ENCODE measurements around the gene PHF21B. TPM values are rescaled to one million over a fixed set of nuclear protein-coding genes. Genes with fewer than 3 reads are reported as not detected.
A peak's percentile ranks its signal among the peaks of the same experiment; 100 is the strongest.

The PHF21B gene
- total and polyA plus RNA-seq, 2 experiments from 2014 or later = 20.6 to 149 TPM

DNA sequence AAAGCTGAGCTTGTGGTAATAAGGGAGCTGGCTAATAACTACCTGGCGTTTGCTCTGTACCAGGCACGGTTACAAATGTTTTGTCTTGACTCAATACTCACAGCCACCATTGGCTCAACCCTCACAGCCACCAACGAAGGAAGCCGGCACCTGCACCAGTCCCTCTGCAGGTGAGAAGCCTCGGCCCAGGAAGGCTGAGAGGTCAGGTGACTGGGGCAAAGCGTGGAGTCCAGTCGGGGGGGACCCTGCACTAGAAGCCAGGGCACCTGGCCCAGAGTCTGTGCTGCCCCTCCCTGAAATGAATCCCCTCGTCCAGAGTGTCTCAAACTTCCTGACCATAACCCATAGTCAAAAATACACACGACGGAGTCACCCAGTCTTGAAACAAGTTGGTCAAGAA, 90.1 kb downstream of the PHF21B start (continued):
- TF ChIP-seq ZNF462 (CRISPR knock-in tag; IDR thresholded peaks at IDR 0.05) = no peak

DNA sequence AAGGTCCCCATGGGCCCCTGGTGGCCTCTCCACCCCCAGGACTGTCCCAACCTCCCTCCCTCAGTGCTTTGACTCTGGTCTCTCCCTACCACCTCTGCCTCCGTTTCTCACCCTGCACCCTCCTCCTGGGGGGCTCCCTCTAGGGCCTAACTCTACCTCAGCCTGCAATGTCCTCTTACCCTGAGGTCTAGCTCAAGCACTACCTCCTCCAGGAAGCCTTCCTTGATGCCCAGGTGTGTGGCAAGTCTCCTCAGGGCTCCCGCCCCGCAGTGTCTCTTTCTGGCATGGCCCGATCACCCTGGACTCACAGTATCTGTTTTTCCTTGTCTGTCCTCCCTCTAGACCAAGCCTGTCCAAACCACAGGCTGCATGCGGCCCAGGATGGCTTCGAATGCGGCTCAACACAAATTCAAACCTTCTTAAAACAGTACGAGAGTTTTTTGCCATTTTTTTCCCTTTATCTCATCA, 90.8 kb downstream of the PHF21B start:
- no peak overlapping the region for H2AFZ ChIP-seq
- no peaks in the 10 kb centered on the region for H3K4me1 ChIP-seq (ENCODE audit: insufficient read depth)
- H3K36me3 ChIP-seq (ENCODE audit: insufficient read depth) = 0 out of 2 replicates have a peak, but pooled peaks cover 6% of the 10 kb centered on the region
- no peak overlapping the region for H3K27ac ChIP-seq (ENCODE audit: low read depth)
- DNase-seq (ENCODE audit: low spot score) = no peak
- peaks cover 27% of the 10 kb centered on the region for H3K36me3 Mint-ChIP-seq (ENCODE audit: low read depth)
- H3K4me1 Mint-ChIP-seq = no peaks in the 10 kb centered on the region; the same call in 2 of the 3 replicates
- peaks cover 13% of the 10 kb centered on the region for H4K20me1 ChIP-seq (replicated peaks; ENCODE audit: insufficient read depth)
- no peak for ATAC-seq
- no peaks in the 10 kb centered on the region for H3K9me2 ChIP-seq (ENCODE audit: insufficient read depth)
- no peak overlapping the region for H3K4me3 Mint-ChIP-seq
- peak overlapping the region; percentile 79; the same call in 1 of the 2 replicates for H3K27ac Mint-ChIP-seq
- no peaks in the 10 kb centered on the region for H3K27me3 ChIP-seq (ENCODE audit: insufficient read depth)
- no peak overlapping the region for H3K4me2 ChIP-seq
- H3K27me3 Mint-ChIP-seq (ENCODE audit: insufficient read depth, low read depth, poor library complexity) = no peaks in the 10 kb centered on the region
- H3K9me3 Mint-ChIP-seq = no peaks in the 10 kb centered on the region; the same call in 2 of the 3 replicates
- 0 out of 2 replicates have a peak, but pooled peaks cover 3% of the 10 kb centered on the region for H3F3A ChIP-seq (replicated peaks; ENCODE audit: low read depth)
- no peak overlapping the region for H3K4me3 ChIP-seq
- H3K79me2 ChIP-seq (replicated peaks; ENCODE audit: insufficient read depth) = 0 out of 2 replicates have a peak, but pooled peaks cover 3% of the 10 kb centered on the region
- TF ChIP-seq EZH2phosphoT487 (IDR thresholded peaks at IDR 0.05; ENCODE audit: unreplicated experiment) (no peak), NANOG (IDR thresholded peaks at IDR 0.05; ENCODE audit: borderline replicate concordance) (no peak), EZH2 (IDR thresholded peaks at IDR 0.05; ENCODE audit: low read depth, unreplicated experiment) (no peak), REST (IDR thresholded peaks at IDR 0.05; ENCODE audit: unreplicated experiment) (no peak), JUNB (IDR thresholded peaks at IDR 0.05; ENCODE audit: unreplicated experiment) (no peak), CREB1 (CRISPR knock-in tag; IDR thresholded peaks at IDR 0.05; ENCODE audit: low read depth) (no peak)
- TF ChIP-seq, protein P1, sequence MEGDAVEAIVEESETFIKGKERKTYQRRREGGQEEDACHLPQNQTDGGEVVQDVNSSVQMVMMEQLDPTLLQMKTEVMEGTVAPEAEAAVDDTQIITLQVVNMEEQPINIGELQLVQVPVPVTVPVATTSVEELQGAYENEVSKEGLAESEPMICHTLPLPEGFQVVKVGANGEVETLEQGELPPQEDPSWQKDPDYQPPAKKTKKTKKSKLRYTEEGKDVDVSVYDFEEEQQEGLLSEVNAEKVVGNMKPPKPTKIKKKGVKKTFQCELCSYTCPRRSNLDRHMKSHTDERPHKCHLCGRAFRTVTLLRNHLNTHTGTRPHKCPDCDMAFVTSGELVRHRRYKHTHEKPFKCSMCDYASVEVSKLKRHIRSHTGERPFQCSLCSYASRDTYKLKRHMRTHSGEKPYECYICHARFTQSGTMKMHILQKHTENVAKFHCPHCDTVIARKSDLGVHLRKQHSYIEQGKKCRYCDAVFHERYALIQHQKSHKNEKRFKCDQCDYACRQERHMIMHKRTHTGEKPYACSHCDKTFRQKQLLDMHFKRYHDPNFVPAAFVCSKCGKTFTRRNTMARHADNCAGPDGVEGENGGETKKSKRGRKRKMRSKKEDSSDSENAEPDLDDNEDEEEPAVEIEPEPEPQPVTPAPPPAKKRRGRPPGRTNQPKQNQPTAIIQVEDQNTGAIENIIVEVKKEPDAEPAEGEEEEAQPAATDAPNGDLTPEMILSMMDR (conservative IDR thresholded peaks at IDR 0.05; ENCODE audit: low read depth in 2 of 2) = no peak
